K562 (cell line): ENCODE data around the gene NLRP6. TPM values are rescaled to one million over a fixed set of nuclear protein-coding genes. Genes with fewer than 3 reads are reported as not detected.

Experiments
- ARHGAP35 ChIP-seq: fragments of 450-650 bp; IDR thresholded peaks from 2 replicates; pipeline ENCODE4 v1.6.1; 2018; ENCODE audit not compliant: partially characterized antibody
- POLR2G ChIP-seq: fragments of 200-400 bp; formaldehyde crosslinking; IDR thresholded peaks from 2 replicates; pipeline ENCODE4 v1.6.1; 2017; ENCODE audit warnings: low read depth, mild to moderate bottlenecking, antibody characterized with exemption, low read length, moderate library complexity
- RBFOX2 ChIP-seq: fragments of 200-400 bp; formaldehyde crosslinking; IDR thresholded peaks from 2 replicates; pipeline ENCODE4 v1.6.1; 2017; ENCODE audit warnings: low read depth, mild to moderate bottlenecking, low read length, moderate library complexity
- SIN3B ChIP-seq: fragments of 450-650 bp; IDR thresholded peaks from 2 replicates; pipeline ENCODE4 v1.6.1; 2017; ENCODE audit warnings: low read depth, mild to moderate bottlenecking, moderate library complexity
- TFAM ChIP-seq: fragments of 250-450 bp; sonication (Bioruptor Pico); conservative IDR thresholded peaks from 2 replicates; pipeline ENCODE4 v1.5.0; 2021; ENCODE audit warnings: mild to moderate bottlenecking, moderate library complexity
- polyA plus RNA-seq, 8 experiments: library from polyadenylated mRNA; depleted of rRNA in 4 of 8; stranded (reverse) in 5 of 8; unstranded in 3 of 8; fragments of >200 nt; fragmentation: Nextera tagmentation in 2 of 8; fragmentation: Illumina TruSeq in 1 of 8; extraction: Ambion mirVana in 2 of 8; extraction: Trizol in 1 of 8; gene quantifications; 2 replicates each; pipeline versions ENCODE4 v1.2.1 to v1.2.3, GENCODE V29; 2011 to 2014; ENCODE audit warnings: inconsistent platforms in 1 of 8, missing spikeins in 1 of 8
- total RNA-seq, 7 experiments: library from RNA; depleted of rRNA in 6 of 7; stranded (reverse); fragments of >200 nt in 6 of 7; fragmentation: Illumina TruSeq in 2 of 7; extraction: Trizol in 2 of 7; gene quantifications; 2 replicates each; pipeline versions ENCODE4 v1.2.1 to v1.2.3, GENCODE V29; 2011 to 2021; ENCODE audit warnings: low replicate concordance in 1 of 7
- TF ChIP-seq, protein P1 (sequence below): fragments of 450-650 bp; IDR thresholded peaks from 2 replicates; pipeline ENCODE4 v1.6.1; 2017; ENCODE audit warnings: antibody characterized with exemption, mild to moderate bottlenecking

The NLRP6 gene
- total and polyA plus RNA-seq, 9 of the 15 experiments (the other 6 are each of a cell fraction or from before 2014, with no cell fraction given) = 0.03 to 0.18 (median 0.15) TPM; not detected in 5

- TF ChIP-seq TFAM (no peak), RBFOX2 (peak; percentile 57), SIN3B (no peak), POLR2G (peak; percentile 46; the same call in 1 of the 2 replicates), ARHGAP35 (no peak)
- TF ChIP-seq, protein P1, sequence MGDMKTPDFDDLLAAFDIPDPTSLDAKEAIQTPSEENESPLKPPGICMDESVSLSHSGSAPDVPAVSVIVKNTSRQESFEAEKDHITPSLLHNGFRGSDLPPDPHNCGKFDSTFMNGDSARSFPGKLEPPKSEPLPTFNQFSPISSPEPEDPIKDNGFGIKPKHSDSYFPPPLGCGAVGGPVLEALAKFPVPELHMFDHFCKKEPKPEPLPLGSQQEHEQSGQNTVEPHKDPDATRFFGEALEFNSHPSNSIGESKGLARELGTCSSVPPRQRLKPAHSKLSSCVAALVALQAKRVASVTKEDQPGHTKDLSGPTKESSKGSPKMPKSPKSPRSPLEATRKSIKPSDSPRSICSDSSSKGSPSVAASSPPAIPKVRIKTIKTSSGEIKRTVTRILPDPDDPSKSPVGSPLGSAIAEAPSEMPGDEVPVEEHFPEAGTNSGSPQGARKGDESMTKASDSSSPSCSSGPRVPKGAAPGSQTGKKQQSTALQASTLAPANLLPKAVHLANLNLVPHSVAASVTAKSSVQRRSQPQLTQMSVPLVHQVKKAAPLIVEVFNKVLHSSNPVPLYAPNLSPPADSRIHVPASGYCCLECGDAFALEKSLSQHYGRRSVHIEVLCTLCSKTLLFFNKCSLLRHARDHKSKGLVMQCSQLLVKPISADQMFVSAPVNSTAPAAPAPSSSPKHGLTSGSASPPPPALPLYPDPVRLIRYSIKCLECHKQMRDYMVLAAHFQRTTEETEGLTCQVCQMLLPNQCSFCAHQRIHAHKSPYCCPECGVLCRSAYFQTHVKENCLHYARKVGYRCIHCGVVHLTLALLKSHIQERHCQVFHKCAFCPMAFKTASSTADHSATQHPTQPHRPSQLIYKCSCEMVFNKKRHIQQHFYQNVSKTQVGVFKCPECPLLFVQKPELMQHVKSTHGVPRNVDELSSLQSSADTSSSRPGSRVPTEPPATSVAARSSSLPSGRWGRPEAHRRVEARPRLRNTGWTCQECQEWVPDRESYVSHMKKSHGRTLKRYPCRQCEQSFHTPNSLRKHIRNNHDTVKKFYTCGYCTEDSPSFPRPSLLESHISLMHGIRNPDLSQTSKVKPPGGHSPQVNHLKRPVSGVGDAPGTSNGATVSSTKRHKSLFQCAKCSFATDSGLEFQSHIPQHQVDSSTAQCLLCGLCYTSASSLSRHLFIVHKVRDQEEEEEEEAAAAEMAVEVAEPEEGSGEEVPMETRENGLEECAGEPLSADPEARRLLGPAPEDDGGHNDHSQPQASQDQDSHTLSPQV = peak; percentile 43; the same call in 1 of the 2 replicates
- TF ChIP-seq, all 486 proteins: peak for 8
Measured at GRCh38 chr11:328012-328411, 49.8 kb downstream of the NLRP6 start (continued).
